Islet precursor cell (in vitro differentiated cells): Measurements from ENCODE around the gene ENC1.

Experiments
- DNase-seq: peaks from one replicate; pipeline ENCODE4 v3.0.0-alpha.2; 2018

Gene ENC1

GRCh38 chr5:74655716-74656115, 15.2 kb upstream of the ENC1 start:
- no peak for DNase-seq

GRCh38 chr5:74655206-74655605, 14.7 kb upstream of the ENC1 start:
- DNase-seq: no peak

GRCh38 chr5:74653991-74654390, 13.5 kb upstream of the ENC1 start:
- no peak for DNase-seq

- DNase-seq: no peak
These were observed 12.0 kb upstream of the ENC1 start for GRCh38 chr5:74652576-74652975.

- DNase-seq: no peak
These were observed 11.2 kb upstream of the ENC1 start for GRCh38 chr5:74651710-74652109.

- no peak for DNase-seq
These were observed 9.0 kb upstream of the ENC1 start for GRCh38 chr5:74649421-74649973.

GRCh38 chr5:74648835-74649293, 8.3 kb upstream of the ENC1 start:
- no peak for DNase-seq

GRCh38 chr5:74647096-74647495, 6.6 kb upstream of the ENC1 start:
- no peak for DNase-seq

GRCh38 chr5:74643111-74643562, 2.6 kb upstream of the ENC1 start:
- peak; percentile 80 for DNase-seq

- DNase-seq: no peak
These were observed 2.0 kb upstream of the ENC1 start for GRCh38 chr5:74642543-74642863.

GRCh38 chr5:74641735-74642542, 1.4 kb upstream of the ENC1 start:
- no peak for DNase-seq

GRCh38 chr5:74640954-74641734, 616 bp upstream of the ENC1 start:
- DNase-seq: peak; percentile 92

- DNase-seq: no peak
These were observed 600 bp downstream of the ENC1 start for GRCh38 chr5:74639807-74640449.

- DNase-seq: no peak
These were observed 1.3 kb downstream of the ENC1 start for GRCh38 chr5:74638970-74639806.

- DNase-seq: no peak
These were observed 2.0 kb downstream of the ENC1 start for GRCh38 chr5:74638544-74638969.

GRCh38 chr5:74636552-74636951, 4.0 kb downstream of the ENC1 start:
- no peak for DNase-seq

GRCh38 chr5:74636149-74636548, 4.4 kb downstream of the ENC1 start:
- DNase-seq: no peak

- DNase-seq: no peak
These were observed 5.8 kb downstream of the ENC1 start for GRCh38 chr5:74634611-74635286.

GRCh38 chr5:74633695-74634094, 6.8 kb downstream of the ENC1 start:
- DNase-seq: no peak

GRCh38 chr5:74632947-74633356, 7.6 kb downstream of the ENC1 start:
- DNase-seq: no peak

GRCh38 chr5:74631081-74631953, 9.2 kb downstream of the ENC1 start:
- DNase-seq: no peak
